DMS153 (cell line): Measurements from ENCODE around the gene ACSS1.
A peak's percentile ranks its signal among the peaks of the same experiment; 100 is the strongest.

ENCODE experiments used
- DNase-seq: peaks from one replicate; lab custom pipeline; 2025; lab: John Stamatoyannopoulos, UW

Gene ACSS1

GRCh38 chr20:25058051-25058846 lies at the start of gene ACSS1:
Gene ACSS1 (minus strand): TSS chr20:25058139. CDS start chr20:25058102, 37 bp downstream.
- DNase-seq: peak; percentile 5

DNA sequence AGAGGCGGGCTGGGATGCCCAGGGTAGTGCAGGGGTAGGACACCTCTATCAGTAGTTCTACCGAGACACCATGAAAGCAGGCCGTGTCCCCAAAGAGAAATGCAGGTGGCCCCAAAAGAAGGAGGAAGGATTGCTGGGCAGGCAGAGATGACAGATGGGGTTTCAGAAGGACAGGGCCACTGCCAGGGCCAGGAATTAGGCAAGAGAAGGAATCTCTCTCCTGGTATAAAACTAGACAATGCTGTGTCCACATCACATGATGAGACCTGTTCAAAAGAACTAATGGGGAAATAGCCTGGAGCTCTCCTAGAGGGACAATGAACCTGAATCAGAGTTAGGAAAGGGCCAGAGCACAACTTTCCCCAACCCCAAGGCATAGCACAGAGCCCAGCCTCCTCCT lies 45.6 kb upstream of the ACSS1 start:
- no peak for DNase-seq

DNA sequence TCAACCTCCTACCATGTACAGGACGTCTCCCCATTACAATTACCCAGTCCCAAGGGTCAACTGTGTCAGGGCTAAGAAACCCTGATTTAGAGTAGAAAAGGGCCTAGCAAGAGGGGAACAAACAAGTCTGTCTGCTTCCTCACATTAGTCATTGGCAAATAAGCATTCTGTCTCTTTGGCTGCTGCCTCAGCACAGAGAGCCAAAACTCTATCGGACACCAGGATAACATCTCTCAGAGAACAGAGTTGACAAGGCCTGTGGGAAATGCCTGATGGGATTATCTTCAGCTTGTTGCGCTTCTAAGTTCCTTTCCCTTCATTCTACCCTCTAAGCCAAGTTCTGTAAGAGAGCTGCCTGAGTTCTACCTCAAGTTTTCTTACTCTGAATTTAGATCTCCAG lies 43.0 kb upstream of the ACSS1 start:
- no peak for DNase-seq

GRCh38 chr20:25099601-25100140 lies 41.7 kb upstream of the ACSS1 start:
- no peak for DNase-seq

GRCh38 chr20:25097498-25097897 lies 39.6 kb upstream of the ACSS1 start:
- DNase-seq: no peak

DNA sequence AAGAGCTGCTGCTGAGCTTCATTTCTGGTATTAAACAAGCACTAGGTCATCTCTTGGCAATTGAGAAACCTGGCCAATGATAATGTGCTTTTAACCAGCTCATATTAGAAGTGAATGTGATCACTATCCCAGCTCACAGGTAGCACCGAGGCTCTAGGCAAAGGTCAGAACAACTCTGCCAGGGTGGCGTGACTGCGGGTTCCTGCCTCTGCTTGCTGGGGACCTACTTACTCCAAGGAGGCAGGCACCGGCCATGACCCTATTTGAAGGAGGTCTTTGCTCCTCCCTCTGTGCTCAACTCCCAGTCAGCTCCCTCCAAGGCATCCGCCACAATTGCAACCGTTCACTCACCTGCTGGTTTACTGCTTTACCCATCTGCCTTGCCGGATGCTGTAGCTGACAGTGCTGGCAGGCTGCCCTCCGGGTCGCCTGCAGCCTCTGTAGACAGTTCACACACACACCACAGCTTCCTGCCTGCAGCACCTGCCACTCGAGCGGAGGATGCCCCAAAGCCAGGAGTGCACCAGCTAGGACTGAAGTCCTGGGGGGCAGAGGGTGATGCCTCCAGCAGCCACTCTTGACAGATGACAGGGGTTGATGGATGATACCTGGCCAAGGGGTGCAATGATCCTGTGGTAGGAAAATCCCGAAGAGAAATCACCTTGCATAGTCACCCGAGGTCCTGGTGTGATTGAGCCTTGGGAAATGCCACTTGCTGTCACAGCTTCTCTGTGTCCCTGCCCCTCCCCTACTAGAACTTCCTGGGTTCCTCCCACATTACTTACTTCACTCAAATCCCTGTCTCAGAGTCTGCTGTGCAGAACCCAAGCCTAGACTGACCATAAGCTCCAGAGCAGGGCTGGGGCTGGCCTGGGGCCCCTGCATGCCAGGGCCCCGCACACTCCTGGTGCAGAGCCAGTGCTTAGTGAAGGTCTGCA lies 32.8 kb upstream of the ACSS1 start:
- peak; percentile 89 for DNase-seq

DNA sequence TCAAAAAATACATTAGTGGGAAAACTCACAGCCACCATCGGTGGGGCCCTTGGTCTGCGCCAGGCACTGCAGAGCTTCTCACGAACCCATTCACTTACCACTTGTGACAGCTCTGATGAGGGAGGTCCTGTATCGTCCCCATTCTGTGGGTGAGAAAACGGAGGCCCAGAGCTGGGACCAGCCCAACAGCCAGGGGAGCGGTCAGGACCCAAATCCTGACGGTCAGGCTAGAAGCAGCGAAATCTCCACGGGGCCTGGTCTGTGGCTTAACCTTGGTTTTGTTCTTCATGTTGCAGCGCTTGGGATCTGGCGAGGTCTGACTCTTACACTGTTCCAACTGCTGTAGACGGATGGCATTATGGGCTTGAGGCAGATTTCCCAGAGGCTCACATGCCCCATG lies 31.7 kb upstream of the ACSS1 start:
- no peak for DNase-seq

DNA sequence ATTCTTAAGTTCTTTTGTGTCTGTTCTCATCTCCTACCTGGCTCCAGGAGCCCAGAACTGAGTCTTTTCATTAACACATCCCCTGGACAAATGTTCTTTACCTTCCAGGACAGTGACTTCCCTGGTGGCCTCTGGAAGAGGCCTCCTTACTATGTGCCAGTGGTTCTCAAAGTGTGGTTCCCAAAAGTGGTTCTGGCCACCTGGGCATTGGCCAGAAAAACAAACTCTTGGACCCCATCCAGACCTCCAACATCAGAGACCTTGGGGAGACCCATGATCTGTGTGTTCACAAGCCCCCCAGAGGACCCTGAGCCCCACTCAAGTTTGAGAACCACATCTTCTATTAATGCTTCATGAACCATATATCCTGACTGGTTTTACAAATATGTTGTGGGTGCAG lies 31.2 kb upstream of the ACSS1 start:
- no peak for DNase-seq

DNA sequence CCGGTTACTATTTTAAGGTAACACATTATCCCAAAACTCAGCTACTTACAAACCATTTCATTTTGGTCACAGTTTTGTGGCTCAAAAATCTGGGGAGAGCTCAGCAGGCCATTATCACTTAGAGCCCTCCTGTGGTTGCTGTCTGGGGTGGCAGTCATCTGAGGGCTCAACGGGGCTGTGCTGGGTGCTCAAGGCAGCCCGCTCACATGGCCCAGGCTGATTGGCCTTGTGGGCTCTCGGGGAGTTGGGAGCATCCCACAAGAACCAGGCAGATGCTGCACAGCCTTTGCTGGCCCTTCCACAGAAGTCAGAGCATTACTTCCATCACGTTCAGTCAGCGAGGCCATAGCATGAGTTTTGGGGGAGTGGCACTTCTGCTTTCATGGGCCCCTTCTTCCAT lies 30.3 kb upstream of the ACSS1 start:
- DNase-seq: no peak

- DNase-seq: no peak
Measured at GRCh38 chr20:25087186-25087929, 29.4 kb upstream of the ACSS1 start.

DNA sequence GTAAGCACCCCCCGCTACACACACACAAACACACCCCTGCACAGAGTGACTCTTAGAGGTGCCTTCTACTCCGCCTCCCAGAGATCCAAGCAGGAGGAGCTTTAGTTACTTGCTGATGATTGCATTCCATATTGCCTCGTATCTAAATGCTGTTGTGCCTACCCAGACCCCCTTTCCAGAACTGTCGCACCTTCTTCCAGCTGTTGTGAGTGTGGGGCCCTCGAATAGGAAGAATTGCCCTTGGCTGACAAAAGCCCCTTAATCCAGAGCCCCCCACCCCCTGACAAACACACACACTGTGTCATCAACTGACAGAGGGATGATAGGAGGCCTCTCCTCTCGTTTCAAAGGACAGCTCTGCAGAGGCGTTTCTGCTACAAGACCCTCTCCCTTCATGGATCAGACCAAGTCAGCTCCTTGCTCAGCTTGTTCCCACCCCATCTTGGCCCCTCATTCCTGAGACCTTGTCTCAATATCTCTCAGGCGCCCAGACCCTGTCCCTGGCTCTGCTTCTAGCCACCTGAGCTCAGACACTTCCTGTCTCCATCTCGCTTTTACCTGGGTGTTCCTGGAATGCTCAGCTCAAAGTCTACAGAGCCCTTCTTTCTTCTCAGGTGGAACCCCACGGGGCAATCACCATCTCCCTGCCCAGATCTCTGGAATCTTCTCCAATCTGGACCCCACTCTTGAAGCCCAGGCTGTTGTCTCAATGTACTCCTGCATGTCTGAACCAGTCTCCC lies 28.0 kb upstream of the ACSS1 start:
- no peak for DNase-seq

DNA sequence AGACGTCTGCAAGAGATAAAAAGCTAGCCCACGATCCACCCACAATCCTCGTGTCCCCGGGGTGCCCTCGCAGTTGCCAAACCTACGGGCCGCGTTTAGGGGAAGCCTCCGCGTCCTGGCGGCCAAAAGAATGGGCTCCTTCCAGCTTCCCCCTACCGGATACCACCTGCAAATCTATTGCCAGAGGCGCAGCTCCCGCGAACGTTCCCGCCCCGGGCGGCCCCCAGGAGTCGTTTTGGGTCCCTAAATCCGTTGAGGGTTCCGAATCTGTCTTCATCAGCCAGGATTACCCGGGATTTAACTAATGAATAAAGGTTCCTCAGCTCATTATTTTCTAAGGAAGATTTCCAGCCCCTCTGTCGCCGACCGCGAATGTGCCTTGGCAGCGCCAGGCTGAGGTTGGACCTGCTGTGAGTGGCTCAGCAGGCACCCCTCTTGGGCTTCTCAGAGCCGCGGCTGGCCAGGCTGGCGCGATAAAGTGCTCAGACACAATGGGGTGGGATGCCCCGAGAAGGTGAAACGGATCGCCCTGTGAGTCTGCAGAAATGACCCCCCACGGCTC lies 26.8 kb upstream of the ACSS1 start:
- no peak for DNase-seq

GRCh38 chr20:25083773-25084625 lies 26.1 kb upstream of the ACSS1 start:
- no peak for DNase-seq

DNA sequence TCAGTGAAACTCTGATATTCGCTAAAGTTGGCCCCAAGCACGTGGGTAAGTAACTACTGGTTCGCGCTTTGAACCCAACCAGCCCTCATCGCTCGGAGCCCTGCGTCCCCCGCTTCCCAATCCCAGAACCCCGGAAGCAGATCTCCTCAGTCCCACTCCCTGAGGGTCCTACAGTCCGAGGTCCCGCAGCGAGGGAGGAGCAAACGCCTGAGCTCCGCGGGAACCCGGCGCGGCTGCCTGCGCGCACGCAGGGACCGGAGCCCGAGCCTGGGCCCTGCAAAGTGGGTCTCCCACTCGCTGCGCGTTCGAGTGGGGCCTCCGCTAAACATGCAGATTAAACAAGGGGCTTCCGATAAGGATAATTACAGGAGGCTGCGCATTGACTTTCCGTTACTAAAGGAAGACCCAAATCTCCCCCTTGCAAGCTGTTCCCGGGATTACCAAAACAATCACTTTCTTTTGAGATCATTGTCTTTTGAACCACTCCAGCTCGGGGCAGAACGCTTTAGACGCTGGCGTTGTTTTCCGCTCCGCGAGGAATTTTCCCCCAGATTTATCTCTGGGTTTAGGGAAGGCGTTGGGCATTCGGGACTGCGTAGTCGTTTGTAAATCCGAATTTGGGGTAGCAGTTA lies 25.3 kb upstream of the ACSS1 start:
- DNase-seq: no peak

DNA sequence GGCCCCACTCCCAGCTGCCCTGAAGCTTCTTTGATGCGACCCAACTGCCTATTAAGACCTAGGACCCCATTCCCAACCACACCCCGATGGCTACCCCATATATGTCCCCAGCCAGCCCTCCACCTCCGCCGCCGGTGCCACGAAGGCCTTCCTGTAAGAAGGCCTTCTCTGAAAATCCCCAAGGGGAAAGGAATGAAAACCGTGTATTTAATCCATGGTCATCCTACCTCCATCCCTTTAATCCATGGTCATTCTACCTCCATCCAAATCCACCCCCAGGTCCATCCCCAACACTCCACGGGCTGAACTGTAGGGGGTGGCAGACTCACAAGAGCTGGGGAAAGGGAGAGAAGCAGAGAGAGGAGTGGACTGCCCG lies 24.5 kb upstream of the ACSS1 start:
- no peak for DNase-seq

DNA sequence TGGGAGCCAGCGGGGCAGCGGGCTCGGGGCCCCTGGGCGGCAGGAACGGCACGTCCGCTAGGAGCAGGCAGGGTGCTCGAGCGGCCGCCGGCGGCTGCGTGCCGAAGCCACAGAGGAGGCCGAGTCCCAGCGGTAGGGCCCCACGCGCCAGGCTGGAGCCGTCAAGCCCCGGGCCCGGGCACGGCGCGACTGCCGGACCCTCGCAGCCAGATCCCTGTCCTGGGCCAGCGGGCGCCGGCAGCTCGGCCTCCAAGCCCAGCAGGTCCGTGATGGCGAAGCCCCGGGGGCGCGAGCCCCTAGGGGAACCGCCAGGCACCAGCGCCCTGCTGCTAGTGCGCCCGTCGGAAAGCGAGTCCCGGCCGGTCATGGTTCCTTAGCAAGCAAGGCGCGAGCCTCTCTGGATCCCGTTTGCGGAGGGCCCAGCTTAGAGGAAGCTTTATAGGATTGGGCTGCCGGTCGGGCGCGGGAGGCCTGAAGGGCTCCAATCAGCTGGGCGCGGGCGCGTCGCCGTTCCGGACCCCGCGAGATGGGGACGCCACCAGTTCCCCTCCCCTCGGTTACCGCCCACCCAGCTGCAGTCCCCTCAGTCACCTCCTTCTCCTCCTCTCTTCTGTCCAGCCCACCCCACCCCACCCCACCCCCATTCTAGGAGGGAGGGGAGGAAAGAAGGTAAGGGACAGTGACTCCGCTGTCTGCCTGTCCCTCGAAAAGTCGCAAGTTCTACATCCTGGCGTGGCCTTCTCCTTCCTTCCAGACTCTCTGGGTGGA lies 24.0 kb upstream of the ACSS1 start, which contains the start of gene VSX1:
Gene VSX1 (minus strand): TSS at position 412 of the 768 bp plus-strand sequence. CDS start 45 bp downstream, at position 367.
- no peak for DNase-seq

- no peak for DNase-seq
Measured at GRCh38 chr20:25081065-25081729, 23.3 kb upstream of the ACSS1 start.

DNA sequence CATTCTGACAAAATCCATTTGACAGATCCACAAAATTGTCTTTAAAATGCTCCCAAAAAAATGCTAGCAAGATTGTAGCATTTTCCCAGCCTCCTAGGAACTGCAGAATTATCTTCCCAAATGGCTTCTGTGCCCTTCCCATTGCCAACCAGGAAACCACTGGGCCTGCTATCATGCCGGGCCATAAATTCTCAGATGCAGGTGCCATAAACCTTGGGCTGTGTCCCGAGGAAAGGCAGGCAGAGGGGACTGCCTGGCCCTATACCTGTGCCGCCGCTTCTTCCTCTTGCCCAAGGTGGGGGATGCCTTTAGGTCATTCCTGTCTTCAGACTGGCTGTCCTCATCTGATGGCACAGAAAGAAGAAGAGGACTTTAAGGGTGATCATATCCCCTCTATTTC lies 21.2 kb upstream of the ACSS1 start:
- DNase-seq: no peak
